ENCODE results near the gene PTPA.

DNA sequence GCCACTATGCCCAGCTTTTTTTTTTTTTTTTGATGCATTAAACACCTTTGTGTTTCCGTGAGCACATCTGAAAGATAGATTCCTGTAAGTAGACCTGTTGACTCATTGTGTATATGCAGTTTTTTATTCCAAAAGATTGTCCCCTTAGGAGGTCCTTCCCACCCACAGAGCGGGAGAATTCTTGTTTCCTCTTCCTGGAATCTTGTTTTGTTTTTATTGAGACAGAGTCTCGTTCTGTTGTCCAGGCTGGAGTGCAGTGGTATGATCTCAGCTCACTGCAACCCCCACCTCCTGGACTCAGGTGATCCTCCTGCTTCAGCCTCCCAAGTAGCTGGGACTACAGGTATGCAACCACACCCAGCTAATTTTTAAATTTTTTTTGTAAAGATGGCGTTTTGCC lies 7.6 kb downstream of the PTPA start:
- TF ChIP-seq, protein P1, sequence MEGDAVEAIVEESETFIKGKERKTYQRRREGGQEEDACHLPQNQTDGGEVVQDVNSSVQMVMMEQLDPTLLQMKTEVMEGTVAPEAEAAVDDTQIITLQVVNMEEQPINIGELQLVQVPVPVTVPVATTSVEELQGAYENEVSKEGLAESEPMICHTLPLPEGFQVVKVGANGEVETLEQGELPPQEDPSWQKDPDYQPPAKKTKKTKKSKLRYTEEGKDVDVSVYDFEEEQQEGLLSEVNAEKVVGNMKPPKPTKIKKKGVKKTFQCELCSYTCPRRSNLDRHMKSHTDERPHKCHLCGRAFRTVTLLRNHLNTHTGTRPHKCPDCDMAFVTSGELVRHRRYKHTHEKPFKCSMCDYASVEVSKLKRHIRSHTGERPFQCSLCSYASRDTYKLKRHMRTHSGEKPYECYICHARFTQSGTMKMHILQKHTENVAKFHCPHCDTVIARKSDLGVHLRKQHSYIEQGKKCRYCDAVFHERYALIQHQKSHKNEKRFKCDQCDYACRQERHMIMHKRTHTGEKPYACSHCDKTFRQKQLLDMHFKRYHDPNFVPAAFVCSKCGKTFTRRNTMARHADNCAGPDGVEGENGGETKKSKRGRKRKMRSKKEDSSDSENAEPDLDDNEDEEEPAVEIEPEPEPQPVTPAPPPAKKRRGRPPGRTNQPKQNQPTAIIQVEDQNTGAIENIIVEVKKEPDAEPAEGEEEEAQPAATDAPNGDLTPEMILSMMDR (IDR thresholded peaks at IDR 0.05 in 2 of 3, conservative IDR thresholded peaks at IDR 0.05 in 1 of 3; ENCODE audit: control insufficient read depth in 2 of 3, extremely low read depth in 1 of 3, insufficient read depth in 1 of 3, low read depth in 3 of 3, low read length in 3 of 3): no peak
- TF ChIP-seq NBN (IDR thresholded peaks at IDR 0.05) (no peak), POLR2AphosphoS5 (IDR thresholded peaks at IDR 0.05; ENCODE audit: low read length) (no peak)
- TF ChIP-seq, protein P2, sequence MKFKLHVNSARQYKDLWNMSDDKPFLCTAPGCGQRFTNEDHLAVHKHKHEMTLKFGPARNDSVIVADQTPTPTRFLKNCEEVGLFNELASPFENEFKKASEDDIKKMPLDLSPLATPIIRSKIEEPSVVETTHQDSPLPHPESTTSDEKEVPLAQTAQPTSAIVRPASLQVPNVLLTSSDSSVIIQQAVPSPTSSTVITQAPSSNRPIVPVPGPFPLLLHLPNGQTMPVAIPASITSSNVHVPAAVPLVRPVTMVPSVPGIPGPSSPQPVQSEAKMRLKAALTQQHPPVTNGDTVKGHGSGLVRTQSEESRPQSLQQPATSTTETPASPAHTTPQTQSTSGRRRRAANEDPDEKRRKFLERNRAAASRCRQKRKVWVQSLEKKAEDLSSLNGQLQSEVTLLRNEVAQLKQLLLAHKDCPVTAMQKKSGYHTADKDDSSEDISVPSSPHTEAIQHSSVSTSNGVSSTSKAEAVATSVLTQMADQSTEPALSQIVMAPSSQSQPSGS (IDR thresholded peaks at IDR 0.05; ENCODE audit: low read length): no peak
